SU-DHL-6 (cell line): Measurements from ENCODE around the gene BICC1.

Experiments used
- CTCF ChIP-seq: fragments of 200-600 bp; sonication (generic); IDR thresholded peaks from one replicate; pipeline ENCODE4 v1.5.1; 2017; ENCODE audit warnings: antibody characterized with exemption, mild to moderate bottlenecking, low read length, moderate library complexity; ENCODE audit not compliant: insufficient read depth, poor library complexity, severe bottlenecking
- EZH2phosphoT487 ChIP-seq: fragments of 200-600 bp; sonication (generic), shearing (Covaris generic); conservative IDR thresholded peaks from 2 replicates; pipeline ENCODE4 v1.6.1; 2018; ENCODE audit warnings: mild to moderate bottlenecking, antibody characterized with exemption, low read length, moderate library complexity, mixed read lengths

GRCh38 chr10:58575491-58575890, 62.8 kb downstream of the BICC1 start:
- TF ChIP-seq CTCF = no peak
- TF ChIP-seq EZH2phosphoT487 = no peak
